Natural killer cell (primary cell): ENCODE data around the gene INPPL1. TPM values are rescaled to one million over a fixed set of nuclear protein-coding genes. Genes with fewer than 3 reads are reported as not detected.
"Not testable (repeated sequence)": the region's sequence is repeated elsewhere in the genome, so short reads cannot be mapped to it uniquely, and the experiment has no call there.

Experiments used
- ATAC-seq, 3 donors: fragments of 150-1000 bp in 2 of 3; fragments of 200-7000 bp in 1 of 3; cut with Tn5 transposase; 1 replicate in 1 of 3; 2 replicates in 2 of 3; pipeline ENCODE4 v1.10.0; 2021; ENCODE audit warnings: mild to moderate bottlenecking in 2 of 3, moderate library complexity in 2 of 3
- DNase-seq, 2 donors: peaks; one replicate each; pipeline versions ENCODE4 v3.0.0 to v3.0.0-alpha.2; 2013 to 2021; ENCODE audit warnings: mixed read lengths in 1 of 2
- H3K27ac ChIP-seq: one replicate; pipeline ENCODE4 v1.5.1; 2013; ENCODE audit warnings: mild to moderate bottlenecking, low read length
- H3K27me3 ChIP-seq: one replicate; pipeline ENCODE4 v1.6.1; 2013; ENCODE audit warnings: low read length; ENCODE audit not compliant: control insufficient read depth, insufficient read depth
- H3K36me3 ChIP-seq: one replicate; pipeline ENCODE4 v1.6.1; 2013; ENCODE audit warnings: low read length; ENCODE audit not compliant: control insufficient read depth, insufficient read depth
- H3K4me1 ChIP-seq: one replicate; pipeline ENCODE4 v1.6.1; 2013; ENCODE audit warnings: low read length; ENCODE audit not compliant: control insufficient read depth, insufficient read depth
- H3K4me3 ChIP-seq: one replicate; pipeline ENCODE4 v1.5.1; 2013; ENCODE audit warnings: low read length
- H3K9me3 ChIP-seq: one replicate; pipeline ENCODE4 v1.6.1; 2013; ENCODE audit warnings: low read length; ENCODE audit not compliant: control insufficient read depth, insufficient read depth
- H3K27ac Mint-ChIP-seq, 2 donors: one replicate each; pipeline ENCODE4 v1.8.0; 2022; ENCODE audit warnings: mild to moderate bottlenecking in 2 of 2, mixed read lengths in 2 of 2, moderate library complexity in 1 of 2
- H3K27me3 Mint-ChIP-seq, 2 donors: one replicate each; pipeline ENCODE4 v1.8.0; 2022; ENCODE audit warnings: low read depth in 2 of 2, mixed read lengths in 2 of 2
- H3K36me3 Mint-ChIP-seq: one replicate; pipeline ENCODE4 v1.8.0; 2022; ENCODE audit warnings: mixed read lengths
- H3K4me1 Mint-ChIP-seq, 2 donors: one replicate each; pipeline ENCODE4 v1.8.0; 2022; ENCODE audit warnings: mixed read lengths in 2 of 2
- H3K4me3 Mint-ChIP-seq: one replicate; pipeline ENCODE4 v1.8.0; 2022; ENCODE audit warnings: mild to moderate bottlenecking, moderate library complexity, mixed read lengths
- H3K9me3 Mint-ChIP-seq, 2 donors: one replicate each; pipeline ENCODE4 v1.8.0; 2022; ENCODE audit warnings: mixed read lengths in 2 of 2
- WGBS: methylation state at CpG from one replicate; pipeline ENCODE4 v1.1.7; 2013; ENCODE audit warnings: missing lambda C conversion rate; ENCODE audit not compliant: insufficient coverage; 5-methylcytosine and 5-hydroxymethylcytosine counted together
- intact Hi-C: fragments of 100-400 bp; cut with micrococcal nuclease; formaldehyde crosslinking; loops from one replicate; pipeline ENCODE4 v1.14.2; 2022
- total RNA-seq, 4 donors: library from RNA; stranded (reverse); fragments of 120-200 nt in 1 of 4; gene quantifications; one replicate each; pipeline versions ENCODE4 v1.2.3 to v1.2.4, GENCODE V29; 2013 to 2022
- TF ChIP-seq, protein P1 (sequence below): fragments of 200-600 bp; IDR thresholded peaks from one replicate; pipeline ENCODE4 v1.8.0; 2022; ENCODE audit warnings: antibody characterized with exemption

Gene INPPL1
- total RNA-seq, 3 donors from 2014 or later (not counting 1 experiment from before 2014, with no cell fraction given), result 193 to 207 (median 195) TPM

- H3K27me3 ChIP-seq, result no peaks in the 10 kb centered on the region
- H3K27ac Mint-ChIP-seq, result no peak overlapping the region
- H3K4me3 ChIP-seq, result no peak overlapping the region
- TF ChIP-seq, protein P1, sequence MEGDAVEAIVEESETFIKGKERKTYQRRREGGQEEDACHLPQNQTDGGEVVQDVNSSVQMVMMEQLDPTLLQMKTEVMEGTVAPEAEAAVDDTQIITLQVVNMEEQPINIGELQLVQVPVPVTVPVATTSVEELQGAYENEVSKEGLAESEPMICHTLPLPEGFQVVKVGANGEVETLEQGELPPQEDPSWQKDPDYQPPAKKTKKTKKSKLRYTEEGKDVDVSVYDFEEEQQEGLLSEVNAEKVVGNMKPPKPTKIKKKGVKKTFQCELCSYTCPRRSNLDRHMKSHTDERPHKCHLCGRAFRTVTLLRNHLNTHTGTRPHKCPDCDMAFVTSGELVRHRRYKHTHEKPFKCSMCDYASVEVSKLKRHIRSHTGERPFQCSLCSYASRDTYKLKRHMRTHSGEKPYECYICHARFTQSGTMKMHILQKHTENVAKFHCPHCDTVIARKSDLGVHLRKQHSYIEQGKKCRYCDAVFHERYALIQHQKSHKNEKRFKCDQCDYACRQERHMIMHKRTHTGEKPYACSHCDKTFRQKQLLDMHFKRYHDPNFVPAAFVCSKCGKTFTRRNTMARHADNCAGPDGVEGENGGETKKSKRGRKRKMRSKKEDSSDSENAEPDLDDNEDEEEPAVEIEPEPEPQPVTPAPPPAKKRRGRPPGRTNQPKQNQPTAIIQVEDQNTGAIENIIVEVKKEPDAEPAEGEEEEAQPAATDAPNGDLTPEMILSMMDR, result no peak
- DNase-seq, result no peak
- H3K36me3 ChIP-seq, result no peaks in the 10 kb centered on the region
- H3K27me3 Mint-ChIP-seq, result peaks cover 9 to 23% of the 10 kb centered on the region in 2 donors
- no peaks in the 10 kb centered on the region for H3K9me3 ChIP-seq
- intact Hi-C loops, result no loop called here
- peaks cover 6 to 9% of the 10 kb centered on the region in 2 donors for H3K4me1 Mint-ChIP-seq
- no peaks in the 10 kb centered on the region for H3K9me3 Mint-ChIP-seq
- ATAC-seq, result no peak
- H3K4me3 Mint-ChIP-seq, result no peak overlapping the region
- H3K4me1 ChIP-seq, result no peaks in the 10 kb centered on the region
- 80% methylated on average over 2 of the region's 4 CpGs for WGBS
- no peaks in the 10 kb centered on the region for H3K36me3 Mint-ChIP-seq
- H3K27ac ChIP-seq, result no peak overlapping the region
Measured at GRCh38 chr11:72179804-72180396, 44.7 kb upstream of the INPPL1 start.

- H3K27me3 Mint-ChIP-seq, result peaks cover 9 to 23% of the 10 kb centered on the region in 2 donors
- H3K4me1 ChIP-seq, H3K36me3 ChIP-seq, H3K36me3 Mint-ChIP-seq, DNase-seq, H3K27ac Mint-ChIP-seq, H3K27me3 ChIP-seq, ATAC-seq, H3K9me3 Mint-ChIP-seq, H3K27ac ChIP-seq, H3K4me3 Mint-ChIP-seq, intact Hi-C loops, H3K4me1 Mint-ChIP-seq, H3K9me3 ChIP-seq, H3K4me3 ChIP-seq: not testable (repeated sequence)
- WGBS, result 82% methylated on average over 5 of the region's 7 CpGs
Measured at GRCh38 chr11:72180892-72181552, 43.5 kb upstream of the INPPL1 start.

- H3K36me3 Mint-ChIP-seq, H3K4me3 ChIP-seq, H3K36me3 ChIP-seq, H3K9me3 ChIP-seq, H3K9me3 Mint-ChIP-seq, ATAC-seq, intact Hi-C loops, H3K27ac Mint-ChIP-seq, H3K4me1 ChIP-seq, H3K27ac ChIP-seq, H3K27me3 ChIP-seq, H3K4me3 Mint-ChIP-seq, DNase-seq, H3K4me1 Mint-ChIP-seq: not testable (repeated sequence)
- H3K27me3 Mint-ChIP-seq, result peaks cover 9 to 23% of the 10 kb centered on the region in 2 donors
- 100% methylated on average over 1 of the region's 3 CpGs for WGBS
Measured at GRCh38 chr11:72181553-72181958, 43.0 kb upstream of the INPPL1 start.

DNA sequence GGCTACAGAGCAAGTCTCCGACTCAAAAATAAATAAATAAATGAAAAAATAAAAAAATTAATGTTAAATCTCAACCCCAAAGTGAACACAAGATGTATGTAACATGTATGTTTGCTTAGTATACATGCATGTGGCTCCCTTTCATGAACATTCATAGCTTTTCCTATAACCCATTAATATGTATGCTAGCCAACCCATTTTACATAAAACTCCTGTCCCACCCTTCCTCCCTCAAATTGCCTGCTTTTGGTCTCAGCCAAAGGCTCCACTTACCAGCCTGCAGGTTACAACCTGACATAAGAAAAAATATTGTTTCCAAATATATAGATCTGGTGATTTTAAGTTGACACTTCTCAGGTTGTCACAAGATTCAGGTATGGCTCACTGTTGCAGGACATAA, 36.3 kb upstream of the INPPL1 start:
- Histone ChIP-seq H3K27ac (no peak overlapping the region), H3K36me3 (no peaks in the 10 kb centered on the region), H3K4me3 (no peak overlapping the region), H3K4me1 (no peaks in the 10 kb centered on the region), H3K27me3 (no peaks in the 10 kb centered on the region), H3K9me3 (no peaks in the 10 kb centered on the region)
- DNase-seq (no peak), ATAC-seq (no peak)
- H3K4me1 Mint-ChIP-seq, result peaks cover 4 to 5% of the 10 kb centered on the region in 2 donors
- intact Hi-C loops, result no loop called here
- peaks cover 4 to 5% of the 10 kb centered on the region in 2 donors for H3K27me3 Mint-ChIP-seq
- no peaks in the 10 kb centered on the region for H3K36me3 Mint-ChIP-seq
- no peak overlapping the region for H3K4me3 Mint-ChIP-seq
- no CpG with 5 or more reads among the region's 1 CpG for WGBS
- TF ChIP-seq, protein P1, result no peak
- no peaks in the 10 kb centered on the region for H3K9me3 Mint-ChIP-seq
- no peak overlapping the region for H3K27ac Mint-ChIP-seq
